Panc1 (cell line): ENCODE results near the gene PRF1. TPM values are rescaled to one million over a fixed set of nuclear protein-coding genes. Genes with fewer than 3 reads are reported as not detected.

Experiments
- ATAC-seq: fragments of 200-7000 bp; cut with Tn5 transposase; 2 replicates; pipeline ENCODE4 v1.9.1; 2020; ENCODE audit warnings: mild to moderate bottlenecking, moderate library complexity
- BruUV-seq: library from RNA; stranded (reverse); fragments of 400-500 nt; replicated peaks from 2 replicates; lab custom pipeline; 2021; lab: Mats Ljungman, UMichigan
- CTCF ChIA-PET: fragments of 300-600 bp; sonication (Branson Sonifier 250); formaldehyde crosslinking; loops from one replicate; lab custom pipeline; 2022; ENCODE audit warnings: antibody characterized with exemption; lab: Charles Lee
- POLR2A ChIA-PET: fragments of 300-600 bp; sonication (Branson Sonifier 250); formaldehyde crosslinking; loops from one replicate; lab custom pipeline; 2022; ENCODE audit warnings: antibody characterized with exemption; lab: Charles Lee
- DNase-seq: peaks from one replicate; pipeline ENCODE4 v3.0.0-alpha.2; 2010; ENCODE audit warnings: low read depth, low spot score
- H3K27ac ChIP-seq: 2 replicates; pipeline ENCODE4 v1.5.1; 2011; ENCODE audit warnings: mild to moderate bottlenecking, low read length, inconsistent platforms
- H3K27me3 ChIP-seq: fragments of 200-500 bp; sonication (Bioruptor generic); 2 replicates; pipeline ENCODE4 v1.6.0; 2014; ENCODE audit warnings: low read length, inconsistent platforms; ENCODE audit not compliant: control insufficient read depth, insufficient read depth
- H3K36me3 ChIP-seq: fragments of 200-500 bp; sonication (Bioruptor generic); 2 replicates; pipeline ENCODE4 v1.5.1; 2014; ENCODE audit warnings: inconsistent platforms, mild to moderate bottlenecking, low read length, moderate library complexity; ENCODE audit not compliant: control insufficient read depth, insufficient read depth
- H3K4me1 ChIP-seq: 2 replicates; pipeline ENCODE4 v1.5.1; 2011; ENCODE audit warnings: inconsistent platforms, mild to moderate bottlenecking, low read length, moderate library complexity; ENCODE audit not compliant: control insufficient read depth, insufficient read depth
- H3K4me3 ChIP-seq, 2 experiments: 2 replicates each; pipeline ENCODE4 v1.5.1; 2011 to 2012; ENCODE audit warnings: low read depth in 2 of 2, low read length in 2 of 2, mild to moderate bottlenecking in 2 of 2, inconsistent platforms in 1 of 2, moderate library complexity in 1 of 2
- H3K9me3 ChIP-seq: fragments of 200-500 bp; sonication (Bioruptor generic); 2 replicates; pipeline ENCODE4 v1.5.1; 2014; ENCODE audit warnings: low read depth, mild to moderate bottlenecking, inconsistent platforms, low read length, moderate library complexity; ENCODE audit not compliant: control insufficient read depth, insufficient read depth
- CTCF ChIP-seq: fragments of 450-650 bp; IDR thresholded peaks from 2 replicates; pipeline ENCODE4 v1.5.1; 2017; ENCODE audit warnings: mild to moderate bottlenecking
- POLR2AphosphoS5 ChIP-seq: IDR thresholded peaks from 2 replicates; pipeline ENCODE4 v1.6.1; 2012; ENCODE audit warnings: mild to moderate bottlenecking, low read depth, low read length, moderate library complexity
- REST ChIP-seq, 2 experiments: IDR thresholded peaks; 2 replicates each; pipeline ENCODE4 v1.6.1; 2011 to 2012; ENCODE audit warnings: low read depth in 2 of 2, control low read depth in 1 of 2, low read length in 1 of 2, mild to moderate bottlenecking in 1 of 2, moderate library complexity in 1 of 2; ENCODE audit not compliant: insufficient read depth in 1 of 2
- SIN3A ChIP-seq: IDR thresholded peaks from 2 replicates; pipeline ENCODE4 v1.6.1; 2012; ENCODE audit warnings: low read depth, mild to moderate bottlenecking, low read length, moderate library complexity, borderline replicate concordance; ENCODE audit not compliant: insufficient read depth
- TCF7L2 ChIP-seq: IDR thresholded peaks from 2 replicates; pipeline ENCODE4 v1.6.1; 2011; ENCODE audit warnings: mild to moderate bottlenecking, low read depth, low read length, inconsistent platforms
- in situ Hi-C: cut with HindIII; loops from 2 replicates; pipeline ENCODE4 v1.10.0; 2016; ENCODE audit warnings: low sequenced_read_pairs, low pct_unique_long_range_greater_than_20kb
- intact Hi-C: fragments of 100-400 bp; cut with micrococcal nuclease; formaldehyde crosslinking; loops from one replicate; pipeline ENCODE4 v1.10.0; 2022; ENCODE audit not compliant: unreplicated experiment
- total RNA-seq: library from RNA; stranded (reverse); gene quantifications from one replicate; pipeline ENCODE4 v1.2.1, GENCODE V29; 2021; ENCODE audit not compliant: unreplicated experiment

The PRF1 gene
- total RNA-seq, 1 experiment from 2014 or later, result not detected

GRCh38 chr10:70575486-70575873 is 27.1 kb downstream of the PRF1 start:
- in situ Hi-C loops, result no loop called here
- H3K27ac ChIP-seq, result no peak overlapping the region
- no peaks in the 10 kb centered on the region for H3K27me3 ChIP-seq
- POLR2A ChIA-PET, result no interaction called here
- CTCF ChIA-PET, result interaction anchor here (0.6 kb wide), 1 partner anchor 64 kb away, joined by 5 read pairs; no protein-coding TSS in a partner anchor
- no peaks in the 10 kb centered on the region for H3K4me1 ChIP-seq
- intact Hi-C loops, result no loop called here
- ATAC-seq, result peak; percentile 67
- H3K4me3 ChIP-seq, result no peak overlapping the region
- H3K36me3 ChIP-seq, result no peaks in the 10 kb centered on the region
- no peaks in the 10 kb centered on the region for H3K9me3 ChIP-seq
- BruUV-seq, result no TSS peak
- TF ChIP-seq TCF7L2, result no peak
- TF ChIP-seq CTCF, result no peak
- no peak for TF ChIP-seq SIN3A
- TF ChIP-seq POLR2AphosphoS5, result no peak
- no peak for TF ChIP-seq REST (IDR thresholded peaks at IDR 0.05; ENCODE audit: insufficient read depth in 1 of 2, low read depth in 2 of 2, low read length in 1 of 2)
- no peak for DNase-seq

- Histone ChIP-seq H3K27ac (no peak overlapping the region), H3K36me3 (no peaks in the 10 kb centered on the region), H3K27me3 (no peaks in the 10 kb centered on the region), H3K9me3 (no peaks in the 10 kb centered on the region), H3K4me1 (no peaks in the 10 kb centered on the region), H3K4me3 (no peak overlapping the region)
- in situ Hi-C loops, result no loop called here
- CTCF ChIA-PET, result no interaction called here
- DNase-seq, result no peak
- intact Hi-C loops, result no loop called here
- ATAC-seq, result no peak
- BruUV-seq, result no TSS peak
- no peak for TF ChIP-seq CTCF
- POLR2A ChIA-PET, result interaction anchor here (0.6 kb wide), 1 partner anchor 22 kb away, joined by 3 read pairs; no protein-coding TSS in a partner anchor
Measured at GRCh38 chr10:70573599-70574506, 28.7 kb downstream of the PRF1 start.
